Effector CD8-positive, alpha-beta T cell (primary cell): ENCODE measurements around the gene IQCF5.
"Not testable (repeated sequence)": the region's sequence is repeated elsewhere in the genome, so short reads cannot be mapped to it uniquely, and the experiment has no call there.

Source experiments
- DNase-seq: peaks from one replicate; lab custom pipeline; 2025; lab: John Stamatoyannopoulos, UW

The IQCF5 gene

GRCh38 chr3:51868896-51869295, 6.5 kb downstream of the IQCF5 start:
- not testable (repeated sequence) for DNase-seq

DNA sequence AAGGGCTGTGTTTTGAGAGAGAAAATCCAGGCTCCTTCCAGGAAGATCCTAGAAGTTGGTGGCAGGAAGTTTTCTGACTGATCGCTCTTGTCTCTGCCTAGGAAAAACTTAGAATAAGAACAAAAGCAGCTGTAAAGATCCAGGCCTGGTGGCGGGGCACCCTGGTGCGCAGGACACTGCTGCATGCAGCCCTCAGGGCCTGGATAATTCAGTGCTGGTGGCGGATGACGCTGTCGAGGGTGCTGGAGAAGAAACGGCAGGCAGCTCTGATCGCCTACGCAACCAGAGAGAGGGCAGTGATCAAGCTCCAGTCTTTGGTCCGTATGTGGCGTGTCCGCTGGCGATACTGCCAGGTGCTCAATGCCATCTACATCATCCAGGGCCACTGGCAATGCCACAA, 12.5 kb downstream of the IQCF5 start:
- no peak for DNase-seq

GRCh38 chr3:51860703-51861665, 14.4 kb downstream of the IQCF5 start, which contains the start of gene IQCF2:
Gene IQCF2, plus strand, starts transcription at chr3:51861615. Its CDS starts 52 bp downstream, at chr3:51861667.
- no peak for DNase-seq

DNA sequence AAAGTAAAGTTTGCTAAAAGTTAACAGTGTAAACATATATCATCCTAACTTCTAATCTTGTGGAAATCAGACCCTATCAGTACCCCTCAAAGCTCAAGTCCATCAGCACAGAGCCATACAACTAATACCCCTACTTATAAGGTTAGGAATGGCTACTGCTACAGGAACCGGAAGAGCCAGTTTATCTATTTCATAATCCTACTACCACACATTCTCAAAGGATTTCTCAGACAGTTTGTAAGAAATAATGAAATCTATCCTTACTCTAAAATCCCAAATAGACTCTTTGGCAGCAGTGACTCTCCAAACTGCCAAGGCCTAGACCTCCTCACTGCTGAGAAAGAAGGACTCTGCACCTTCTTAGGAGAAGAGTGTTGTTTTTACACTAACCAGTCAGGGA, 20.0 kb downstream of the IQCF5 start:
- DNase-seq: not testable (repeated sequence)

DNA sequence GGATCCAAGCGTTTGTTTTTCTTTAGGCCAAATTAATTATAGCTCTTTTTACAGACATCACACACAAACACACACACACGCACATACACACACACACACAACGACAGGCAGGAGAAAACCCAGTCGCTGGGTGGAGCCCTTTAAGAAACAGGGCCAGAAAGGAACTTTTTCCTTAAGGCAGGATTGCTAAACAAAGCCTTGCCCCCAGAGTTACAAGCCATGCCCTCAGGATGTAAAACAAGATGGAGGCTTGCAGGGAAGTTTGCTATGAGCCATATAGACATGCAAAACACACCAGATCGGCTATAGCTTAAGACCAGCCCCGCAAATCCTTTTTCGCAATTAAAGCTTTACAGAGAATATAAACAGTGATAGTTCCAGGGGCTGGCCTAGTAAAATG, 30.3 kb downstream of the IQCF5 start:
- DNase-seq: no peak

DNA sequence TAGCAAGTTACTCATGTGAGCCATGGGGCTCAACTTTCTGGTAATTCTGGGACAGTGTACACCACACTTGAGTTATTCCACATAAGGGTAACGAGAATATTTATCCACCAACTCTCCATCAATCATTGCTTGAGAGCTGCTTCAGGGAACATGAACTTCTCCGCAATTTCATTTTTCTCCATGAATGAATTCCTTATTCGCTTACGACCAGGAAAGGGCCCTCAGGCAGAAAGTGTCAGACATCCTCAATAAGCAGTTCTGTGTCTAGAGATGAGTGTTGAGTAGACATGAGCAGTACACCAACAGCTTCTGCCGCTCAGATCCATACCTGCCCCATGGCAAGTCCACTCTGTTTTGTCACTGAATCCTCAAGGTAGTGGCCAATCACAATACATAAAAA, 38.8 kb downstream of the IQCF5 start:
- DNase-seq: no peak

- no peak for DNase-seq
Observed at GRCh38 chr3:51830836-51831385, 44.5 kb downstream of the IQCF5 start.

DNA sequence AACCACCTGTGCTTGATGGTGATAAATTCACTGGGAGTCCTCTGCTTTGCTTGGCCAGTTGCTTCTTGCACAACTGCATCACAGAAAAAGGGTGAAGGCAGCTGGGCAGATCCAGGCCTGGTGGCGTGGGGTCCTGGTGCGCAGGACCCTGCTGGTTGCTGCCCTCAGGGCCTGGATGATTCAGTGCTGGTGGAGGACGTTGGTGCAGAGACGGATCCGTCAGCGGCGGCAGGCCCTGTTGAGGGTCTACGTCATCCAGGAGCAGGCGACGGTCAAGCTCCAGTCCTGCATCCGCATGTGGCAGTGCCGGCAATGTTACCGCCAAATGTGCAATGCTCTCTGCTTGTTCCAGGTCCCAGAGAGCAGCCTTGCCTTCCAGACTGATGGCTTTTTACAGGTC, 45.1 kb downstream of the IQCF5 start:
- DNase-seq: no peak

- no peak for DNase-seq
Observed at GRCh38 chr3:51828297-51828696, 47.1 kb downstream of the IQCF5 start.
